NCI-H2081 treated with DMSO at 0.1 percent for 48 hours (cell line): ENCODE results near the gene HSF5.
"Not testable (repeated sequence)": the region's sequence is repeated elsewhere in the genome, so short reads cannot be mapped to it uniquely, and the experiment has no call there.

Source experiments
- DNase-seq: peaks from one replicate; lab custom pipeline; 2025; lab: John Stamatoyannopoulos, UW

The HSF5 gene

GRCh38 chr17:58515286-58515685 is 27.1 kb upstream of the HSF5 start:
- no peak for DNase-seq

- DNase-seq, result no peak
Measured at GRCh38 chr17:58514770-58515157, 26.6 kb upstream of the HSF5 start.

- DNase-seq, result peak; percentile 32
Measured at GRCh38 chr17:58513965-58514769, 26.0 kb upstream of the HSF5 start, which contains the start of gene MTMR4. TSS of gene MTMR4 (minus strand) at chr17:58514638. CDS start at chr17:58514407, 231 bp downstream.

GRCh38 chr17:58513267-58513964 is 25.2 kb upstream of the HSF5 start:
- no peak for DNase-seq

GRCh38 chr17:58510075-58510474 is 21.9 kb upstream of the HSF5 start:
- DNase-seq, result no peak

GRCh38 chr17:58508341-58509067 is 20.3 kb upstream of the HSF5 start:
- DNase-seq, result no peak

GRCh38 chr17:58507123-58507634 is 19.0 kb upstream of the HSF5 start:
- DNase-seq, result no peak

GRCh38 chr17:58506354-58507080 is 18.3 kb upstream of the HSF5 start:
- no peak for DNase-seq

GRCh38 chr17:58504826-58505351 is 16.7 kb upstream of the HSF5 start:
- no peak for DNase-seq

GRCh38 chr17:58503866-58504265 is 15.7 kb upstream of the HSF5 start:
- no peak for DNase-seq

GRCh38 chr17:58503134-58503533 is 14.9 kb upstream of the HSF5 start:
- not testable (repeated sequence) for DNase-seq

- no peak for DNase-seq
Measured at GRCh38 chr17:58501451-58501850, 13.2 kb upstream of the HSF5 start.

GRCh38 chr17:58498177-58498828 is 10.1 kb upstream of the HSF5 start:
- no peak for DNase-seq

- DNase-seq, result no peak
Measured at GRCh38 chr17:58493506-58493905, 5.3 kb upstream of the HSF5 start.

GRCh38 chr17:58492238-58493121 is 4.3 kb upstream of the HSF5 start:
- DNase-seq, result no peak

GRCh38 chr17:58491510-58492045 is 3.4 kb upstream of the HSF5 start:
- DNase-seq, result no peak

GRCh38 chr17:58488428-58488890 is 251 bp upstream of the HSF5 start:
- DNase-seq, result no peak

- no peak for DNase-seq
Measured at GRCh38 chr17:58484600-58484999, 3.6 kb downstream of the HSF5 start.

GRCh38 chr17:58481798-58482197 is 6.4 kb downstream of the HSF5 start:
- not testable (repeated sequence) for DNase-seq

- DNase-seq, result no peak
Measured at GRCh38 chr17:58480090-58480489, 8.1 kb downstream of the HSF5 start.
